Measurements from ENCODE around the gene FGF1.
A peak's percentile ranks its signal among the peaks of the same experiment; 100 is the strongest.

- TF ChIP-seq CTCF (IDR thresholded peaks at IDR 0.05) (peak; percentile 84 to 93 (median 89)), POLR2A (IDR thresholded peaks at IDR 0.05) (no peak), POLR2AphosphoS5 (IDR thresholded peaks at IDR 0.05) (no peak)
Observed at GRCh38 chr5:142611154-142611553, 74.7 kb downstream of the FGF1 start.
